Breast epithelium (tissue), 3 donors: ENCODE data around the gene ERO1B.
"Not testable (repeated sequence)": the region's sequence is repeated elsewhere in the genome, so short reads cannot be mapped to it uniquely, and the experiment has no call there.

Experiments used
- POLR2A ChIP-seq: fragments of 450-650 bp; IDR thresholded peaks from one replicate; pipeline ENCODE4 v1.6.1; 2016; ENCODE audit warnings: antibody characterized with exemption, mild to moderate bottlenecking, moderate library complexity
- TF ChIP-seq, protein P1 (sequence below), 3 donors: fragments of 450-650 bp; IDR thresholded peaks; one replicate each; pipeline ENCODE4 v1.5.1; 2016 to 2017; ENCODE audit warnings: antibody characterized with exemption in 3 of 3, mild to moderate bottlenecking in 3 of 3, moderate library complexity in 3 of 3

DNA sequence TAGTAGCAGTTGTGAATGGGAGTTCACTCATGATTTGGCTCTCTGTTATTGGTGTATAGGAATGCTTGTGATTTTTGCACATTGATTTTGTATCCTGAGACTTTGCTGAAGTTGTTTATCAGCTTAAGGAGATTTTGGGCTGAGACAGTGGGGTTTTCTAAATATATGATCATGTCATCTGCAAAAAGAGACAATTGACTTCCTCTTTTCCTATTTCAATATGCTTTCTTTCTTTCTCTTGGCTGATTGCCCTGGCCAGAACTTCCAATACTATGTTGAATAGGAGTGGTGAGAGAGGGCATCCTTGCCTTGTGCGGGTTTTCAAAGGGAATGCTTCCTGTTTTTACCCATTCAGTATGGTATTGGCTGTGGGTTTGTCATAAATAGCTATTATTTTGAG, 93.7 kb downstream of the ERO1B start:
- not testable (repeated sequence) for TF ChIP-seq POLR2A
- TF ChIP-seq, protein P1, sequence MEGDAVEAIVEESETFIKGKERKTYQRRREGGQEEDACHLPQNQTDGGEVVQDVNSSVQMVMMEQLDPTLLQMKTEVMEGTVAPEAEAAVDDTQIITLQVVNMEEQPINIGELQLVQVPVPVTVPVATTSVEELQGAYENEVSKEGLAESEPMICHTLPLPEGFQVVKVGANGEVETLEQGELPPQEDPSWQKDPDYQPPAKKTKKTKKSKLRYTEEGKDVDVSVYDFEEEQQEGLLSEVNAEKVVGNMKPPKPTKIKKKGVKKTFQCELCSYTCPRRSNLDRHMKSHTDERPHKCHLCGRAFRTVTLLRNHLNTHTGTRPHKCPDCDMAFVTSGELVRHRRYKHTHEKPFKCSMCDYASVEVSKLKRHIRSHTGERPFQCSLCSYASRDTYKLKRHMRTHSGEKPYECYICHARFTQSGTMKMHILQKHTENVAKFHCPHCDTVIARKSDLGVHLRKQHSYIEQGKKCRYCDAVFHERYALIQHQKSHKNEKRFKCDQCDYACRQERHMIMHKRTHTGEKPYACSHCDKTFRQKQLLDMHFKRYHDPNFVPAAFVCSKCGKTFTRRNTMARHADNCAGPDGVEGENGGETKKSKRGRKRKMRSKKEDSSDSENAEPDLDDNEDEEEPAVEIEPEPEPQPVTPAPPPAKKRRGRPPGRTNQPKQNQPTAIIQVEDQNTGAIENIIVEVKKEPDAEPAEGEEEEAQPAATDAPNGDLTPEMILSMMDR (IDR thresholded peaks at IDR 0.05): not testable (repeated sequence)
